ENCODE results near the gene ZNF765. TPM values are rescaled to one million over a fixed set of nuclear protein-coding genes. Genes with fewer than 3 reads are reported as not detected.

Gene ZNF765
- total RNA-seq, 4 donors from 2014 or later, result 9.5 to 21.9 (median 12.3) TPM

GRCh38 chr19:53374288-53374687 is 20.7 kb upstream of the ZNF765 start:
- TF ChIP-seq CTCF (IDR thresholded peaks at IDR 0.05; ENCODE audit: low read depth), result no peak

- no peak for TF ChIP-seq CTCF (IDR thresholded peaks at IDR 0.05; ENCODE audit: low read depth)
Measured at GRCh38 chr19:53374743-53375142, 20.2 kb upstream of the ZNF765 start.

- TF ChIP-seq CTCF (IDR thresholded peaks at IDR 0.05; ENCODE audit: low read depth), result no peak
Measured at GRCh38 chr19:53381376-53381775, 13.6 kb upstream of the ZNF765 start.

GRCh38 chr19:53388168-53388567 is 6.8 kb upstream of the ZNF765 start:
- TF ChIP-seq CTCF (IDR thresholded peaks at IDR 0.05; ENCODE audit: low read depth), result no peak

- TF ChIP-seq CTCF (IDR thresholded peaks at IDR 0.05; ENCODE audit: low read depth), result no peak
Measured at GRCh38 chr19:53388904-53389303, 6.0 kb upstream of the ZNF765 start.

GRCh38 chr19:53389571-53389970 is 5.4 kb upstream of the ZNF765 start:
- no peak for TF ChIP-seq CTCF (IDR thresholded peaks at IDR 0.05; ENCODE audit: low read depth)

GRCh38 chr19:53389978-53390377 is 5.0 kb upstream of the ZNF765 start:
- no peak for TF ChIP-seq CTCF (IDR thresholded peaks at IDR 0.05; ENCODE audit: low read depth)
